H54 (cell line): Measurements from ENCODE around the gene CCR9.
A peak's percentile ranks its signal among the peaks of the same experiment; 100 is the strongest.

ENCODE experiments used
- DNase-seq: peaks from one replicate; pipeline ENCODE4 v3.0.0; 2011; ENCODE audit warnings: low spot score, mixed read lengths; ENCODE audit not compliant: insufficient read length
- FAIRE-seq: peaks from 3 replicates; lab custom pipeline; 2011; peaks lifted over from hg19 to GRCh38; lab: Jason Lieb, UNC
- POLR2A ChIP-seq: IDR thresholded peaks from 2 replicates; pipeline ENCODE4 v1.6.1; 2011; ENCODE audit warnings: low read depth, mild to moderate bottlenecking, low read length

Gene CCR9

DNA sequence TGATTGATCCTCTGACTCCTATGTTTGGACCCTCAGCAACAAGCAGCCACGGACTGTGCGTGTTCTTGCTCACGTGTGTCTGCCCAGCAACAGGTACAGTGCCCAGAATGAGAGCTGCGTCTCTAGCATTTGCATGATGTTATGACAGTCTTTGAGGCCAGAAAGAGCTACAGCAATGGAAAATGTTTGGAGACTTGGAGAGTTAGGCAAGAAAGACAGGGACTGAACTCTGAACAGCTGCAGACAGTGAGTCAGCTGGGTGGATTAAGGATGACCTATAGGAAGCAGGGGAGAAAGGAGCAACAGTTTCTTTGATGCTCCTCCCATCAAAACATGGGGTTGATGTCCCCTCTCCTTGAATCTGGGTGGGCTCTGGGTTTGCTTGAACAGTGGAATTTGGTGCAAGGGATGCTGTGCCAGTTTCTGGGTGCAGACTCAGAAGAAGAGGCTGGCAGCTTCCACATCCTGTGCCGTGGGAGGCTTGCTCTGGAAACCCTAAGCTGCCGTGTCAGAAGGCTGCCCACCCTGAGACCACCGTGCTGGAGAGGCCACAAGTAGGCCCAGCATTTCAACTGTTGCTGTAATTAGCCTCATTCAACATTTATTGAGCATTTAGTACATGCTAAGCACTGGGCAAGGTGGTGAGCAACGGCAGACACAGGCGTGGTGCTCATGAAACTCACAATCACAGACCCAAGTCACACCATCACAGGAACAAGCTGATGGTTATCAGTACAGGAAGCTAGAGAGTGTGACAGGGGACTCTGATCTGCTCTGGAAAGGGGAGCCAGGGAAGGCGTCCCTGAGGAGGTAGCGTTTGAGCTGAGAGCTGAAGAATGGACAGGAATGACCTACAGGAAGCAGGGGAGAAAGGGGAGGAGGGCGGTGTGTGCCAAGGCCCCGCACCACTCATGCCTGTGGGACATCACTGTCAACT lies 21.7 kb downstream of the CCR9 start:
- FAIRE-seq (no peak), DNase-seq (no peak)
- no peak for TF ChIP-seq POLR2A

DNA sequence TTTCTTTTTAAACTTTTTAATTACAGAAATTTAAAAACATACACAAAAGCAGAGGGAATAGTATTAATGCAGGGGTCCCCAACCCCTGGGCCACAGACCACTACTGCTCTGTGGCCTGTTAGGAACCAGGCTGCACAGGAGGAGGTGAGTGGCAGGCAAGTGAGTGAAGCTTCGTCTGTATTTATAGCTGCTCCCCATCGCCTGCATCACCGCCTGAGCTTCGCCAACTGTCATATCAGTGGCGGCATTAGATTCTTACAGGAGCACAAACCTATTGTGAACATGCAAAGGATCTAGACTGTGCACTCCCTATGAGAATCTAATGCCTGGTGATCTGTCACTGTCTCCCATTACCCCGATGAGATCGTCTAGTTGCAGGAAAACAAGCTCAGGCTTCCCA lies 22.4 kb downstream of the CCR9 start:
- TF ChIP-seq POLR2A: no peak
- FAIRE-seq (no peak), DNase-seq (no peak)

GRCh38 chr3:45909542-45909941 lies 23.2 kb downstream of the CCR9 start:
- TF ChIP-seq POLR2A: no peak
- no peak for FAIRE-seq
- no peak for DNase-seq

GRCh38 chr3:45910892-45911291 lies 24.5 kb downstream of the CCR9 start:
- FAIRE-seq (no peak), DNase-seq (no peak)
- no peak for TF ChIP-seq POLR2A

DNA sequence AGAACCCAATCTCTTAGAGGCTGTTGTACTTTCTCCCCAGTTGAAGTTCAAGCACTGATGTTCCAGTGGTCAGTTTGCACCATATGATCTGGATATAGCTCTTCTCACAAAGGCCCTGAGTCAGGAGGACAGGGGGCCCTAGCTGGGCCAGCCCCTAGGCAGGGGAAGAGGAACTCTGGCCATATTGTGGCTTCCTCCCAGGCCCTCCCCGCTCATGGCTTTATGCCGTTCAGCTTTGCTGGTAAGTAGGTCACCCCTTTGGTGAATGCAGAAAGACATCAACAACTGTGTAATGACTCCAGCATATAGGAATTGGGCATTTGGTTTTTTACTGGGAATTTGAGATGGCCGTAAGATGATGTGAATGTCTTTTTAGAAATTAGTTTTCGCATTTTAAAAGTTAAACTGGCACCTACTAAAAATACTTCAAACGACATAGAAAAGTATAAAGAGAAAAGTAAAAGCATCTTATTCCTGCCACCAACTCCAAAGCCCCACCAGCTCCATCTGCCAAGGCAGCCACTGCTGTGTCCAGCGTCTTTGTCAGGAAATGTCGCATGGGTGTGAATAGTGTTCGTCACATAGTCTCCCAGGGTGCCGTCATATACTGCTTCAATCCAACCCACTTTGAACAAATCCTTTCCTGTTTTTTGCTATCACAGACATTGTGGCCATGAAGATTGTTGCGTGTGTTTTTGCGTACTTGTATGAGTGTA lies 25.3 kb downstream of the CCR9 start:
- FAIRE-seq (no peak), DNase-seq (no peak)
- no peak for TF ChIP-seq POLR2A

GRCh38 chr3:45912435-45912834 lies 26.1 kb downstream of the CCR9 start:
- DNase-seq: no peak
- no peak for TF ChIP-seq POLR2A
- no peak for FAIRE-seq

DNA sequence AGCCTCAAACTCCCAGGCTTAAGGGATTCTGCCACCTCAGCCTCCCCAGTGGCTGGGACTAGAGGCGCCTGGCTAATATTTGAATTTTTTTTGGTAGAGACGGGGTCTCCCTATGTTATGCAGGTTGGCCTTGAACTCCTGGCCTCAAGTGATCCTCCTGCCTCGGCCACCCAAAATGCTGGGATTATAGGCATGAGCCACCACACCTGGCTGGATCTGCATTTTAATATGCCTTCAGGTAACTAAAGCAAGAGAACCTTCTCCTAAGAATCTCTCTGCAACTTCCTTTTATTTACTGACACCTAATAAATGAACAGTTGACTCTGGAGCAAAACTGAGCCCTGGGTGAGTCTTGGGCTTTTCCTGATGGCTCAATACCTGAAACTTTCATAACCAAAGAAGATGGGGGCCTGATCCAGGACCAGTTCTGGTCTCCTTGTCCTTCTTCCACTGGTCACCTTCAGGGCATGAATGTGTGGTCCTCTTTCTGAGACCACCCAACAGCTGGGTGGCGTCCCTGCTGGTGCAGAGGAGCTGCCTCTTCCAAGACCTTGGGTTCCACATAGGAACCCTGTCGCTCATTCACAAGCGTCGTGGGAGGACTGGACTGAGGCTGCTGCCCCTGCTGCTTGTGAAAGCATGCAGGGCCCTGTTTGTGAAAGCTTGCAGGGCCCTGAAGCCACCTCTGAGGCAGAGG lies 28.2 kb downstream of the CCR9 start:
- no peak for DNase-seq
- FAIRE-seq: no peak
- TF ChIP-seq POLR2A: no peak

DNA sequence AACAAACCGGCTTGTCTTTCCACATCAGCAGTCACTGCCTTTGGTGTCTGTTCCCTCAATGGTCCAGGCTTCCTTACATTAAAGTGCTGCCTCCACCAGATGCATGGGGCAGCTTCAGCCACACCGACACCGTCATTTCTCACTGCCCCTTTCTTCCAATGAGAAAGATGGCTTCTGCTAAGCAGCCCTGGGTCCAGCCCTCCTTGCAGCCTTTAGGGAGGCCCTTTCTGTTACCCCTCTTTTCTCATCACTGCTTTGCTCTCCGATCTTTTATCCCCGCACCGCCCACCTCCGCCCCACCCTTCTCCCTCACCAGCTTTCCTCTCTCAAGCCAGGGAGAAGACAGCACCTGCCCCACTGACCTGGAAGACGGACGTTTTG lies 28.7 kb downstream of the CCR9 start:
- no peak for FAIRE-seq
- no peak for DNase-seq
- TF ChIP-seq POLR2A: no peak

DNA sequence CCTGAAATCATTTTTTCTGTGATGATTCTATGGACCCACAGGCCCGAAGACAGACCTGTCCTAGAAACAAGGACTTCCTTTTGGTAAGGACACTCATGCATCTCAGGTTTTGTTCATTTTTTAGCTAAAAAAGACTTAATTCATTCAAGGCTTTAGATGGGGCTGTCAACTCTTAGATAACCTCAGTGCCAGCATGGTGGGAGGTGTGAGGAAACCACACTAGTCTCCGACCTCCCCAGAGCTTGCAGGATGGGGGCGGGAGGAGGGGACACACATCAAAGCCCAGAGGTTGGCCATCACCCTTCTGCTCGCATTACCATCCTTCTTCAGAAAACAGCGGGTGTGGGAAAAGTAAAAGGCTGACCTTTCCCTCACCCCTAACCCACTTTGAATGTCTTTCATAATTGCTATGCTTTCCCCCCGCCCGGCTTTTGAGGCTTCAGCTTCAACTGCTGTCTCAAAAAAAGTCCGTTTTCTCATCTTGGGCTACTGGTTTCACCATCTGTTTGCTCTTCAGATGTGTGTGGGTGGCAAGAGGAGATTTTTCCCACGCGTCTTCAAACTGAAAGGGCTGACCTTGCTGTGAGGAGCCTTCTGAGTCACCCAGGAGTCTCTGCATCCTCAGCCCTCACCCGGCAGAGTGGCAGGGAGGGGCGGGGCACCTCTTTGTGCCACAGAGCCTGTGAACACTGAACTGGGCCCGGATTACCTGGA lies 29.3 kb downstream of the CCR9 start:
- DNase-seq (peak; percentile 78), FAIRE-seq (peak; percentile 11)
- TF ChIP-seq POLR2A: no peak

- FAIRE-seq (no peak), DNase-seq (no peak)
- TF ChIP-seq POLR2A: no peak
Measured at GRCh38 chr3:45917146-45917898, 31.0 kb downstream of the CCR9 start.

DNA sequence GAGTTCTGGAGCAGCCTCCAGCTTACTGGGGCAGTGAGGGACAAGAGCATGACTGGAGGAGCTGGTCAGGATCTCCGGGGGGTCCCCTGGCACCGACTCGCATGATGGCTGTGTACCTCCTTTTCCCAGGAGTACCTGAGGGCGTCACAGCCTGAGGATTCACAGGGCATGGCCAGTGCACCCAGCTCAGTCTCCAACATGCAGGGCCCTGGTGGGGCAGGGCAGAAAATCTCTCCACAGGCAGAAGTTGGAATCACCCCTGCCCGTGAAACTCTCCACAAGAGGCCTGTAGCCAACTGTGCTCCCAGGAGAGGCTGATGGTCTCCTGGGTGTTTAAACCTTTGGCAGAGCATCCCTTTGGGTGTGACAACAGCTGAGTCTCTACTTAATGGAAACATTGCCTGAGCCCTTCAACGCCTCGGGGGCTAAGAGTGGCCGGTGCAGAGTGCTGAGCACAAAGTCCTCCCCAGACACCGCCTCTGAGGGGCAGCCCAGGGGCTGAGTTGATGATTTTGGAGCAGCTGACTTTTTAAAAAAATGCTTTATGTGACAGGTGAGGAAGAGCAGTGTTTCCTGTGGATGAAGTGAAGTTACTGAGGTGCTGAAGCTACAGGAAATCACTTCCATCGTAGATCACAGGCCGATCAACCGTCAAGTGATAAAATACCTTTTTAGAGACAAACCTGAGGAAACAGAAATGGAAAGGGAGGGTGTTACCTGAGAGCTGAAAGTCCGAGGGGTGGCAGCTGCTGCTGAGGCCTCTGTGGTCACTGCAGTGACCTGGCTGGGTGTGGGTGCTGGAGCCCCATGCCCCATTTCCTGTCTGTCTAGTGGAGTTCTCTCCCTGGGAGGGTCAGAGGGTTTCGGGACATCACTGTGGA lies 35.1 kb downstream of the CCR9 start:
- FAIRE-seq: no peak
- TF ChIP-seq POLR2A: no peak
- no peak for DNase-seq

DNA sequence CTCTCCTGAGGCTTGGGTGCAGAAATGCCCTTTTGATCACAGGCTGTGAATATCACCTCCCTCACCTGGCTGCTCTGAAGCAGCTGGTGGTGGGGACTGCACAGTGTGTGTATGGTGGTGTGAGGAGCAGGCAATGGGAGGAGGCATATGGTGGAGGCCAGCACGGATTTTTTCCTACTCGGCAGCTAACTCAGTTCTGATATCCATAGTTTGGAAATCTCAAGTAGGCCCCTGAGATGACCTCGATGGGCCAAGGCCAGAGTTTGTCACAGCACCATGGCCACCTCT lies 35.6 kb downstream of the CCR9 start:
- no peak for FAIRE-seq
- no peak for TF ChIP-seq POLR2A
- no peak for DNase-seq
